Measurements from ENCODE around the gene CD300H. TPM values are rescaled to one million over a fixed set of nuclear protein-coding genes. Genes with fewer than 3 reads are reported as not detected.

CD300H gene
- total RNA-seq, 4 donors from 2014 or later = not detected

- H3K27ac ChIP-seq = no peak overlapping the region
- H3K4me3 ChIP-seq = no peak overlapping the region
- no peaks in the 10 kb centered on the region for H3K9me3 ChIP-seq
- no peak for TF ChIP-seq POLR2A (IDR thresholded peaks at IDR 0.05)
- no peak for TF ChIP-seq CTCF (IDR thresholded peaks at IDR 0.05)
- no peaks in the 10 kb centered on the region for H3K36me3 ChIP-seq
- H3K27me3 ChIP-seq = peaks cover 0 to 25% (median 0%) of the 10 kb centered on the region in 4 donors
- H3K4me1 ChIP-seq = peaks cover 9 to 40% (median 22%) of the 10 kb centered on the region in 3 donors
- 21 to 29% methylated on average over 1 of the region's 1 CpG for whole genome bisulfite sequencing, 2 donors
- intact Hi-C loops (cut with DNase I) = no loop called here
- no peak for DNase-seq
Observed at GRCh38 chr17:74607221-74607620, 39.9 kb upstream of the CD300H start.

- H3K27me3 ChIP-seq = peaks cover 0 to 20% (median 0%) of the 10 kb centered on the region in 4 donors
- H3K36me3 ChIP-seq = no peaks in the 10 kb centered on the region
- no peaks in the 10 kb centered on the region for H3K9me3 ChIP-seq
- intact Hi-C loops (cut with DNase I) = no loop called here
- peaks cover 9 to 49% (median 22%) of the 10 kb centered on the region in 3 donors for H3K4me1 ChIP-seq
- peak overlapping the region in 3 of 4 donors; percentile 52 to 89 (median 61) for H3K27ac ChIP-seq
- 80 to 100% methylated on average over 4 to 5 of the region's 8 CpGs for WGBS, 2 donors
- DNase-seq = no peak
- no peak overlapping the region for H3K4me3 ChIP-seq
- no peak for TF ChIP-seq CTCF (IDR thresholded peaks at IDR 0.05)
- TF ChIP-seq POLR2A (IDR thresholded peaks at IDR 0.05) = no peak
Observed at GRCh38 chr17:74606050-74606449, 38.7 kb upstream of the CD300H start.

- no peaks in the 10 kb centered on the region for H3K36me3 ChIP-seq
- H3K4me3 ChIP-seq = no peak overlapping the region
- 16 to 33% methylated on average over 4 to 7 of the region's 10 CpGs for WGBS, 2 donors
- no peaks in the 10 kb centered on the region for H3K9me3 ChIP-seq
- H3K27me3 ChIP-seq = peaks cover 0 to 17% (median 0%) of the 10 kb centered on the region in 4 donors
- intact Hi-C loops (cut with DNase I) = no loop called here
- peak overlapping the region; percentile 74 to 89 (median 80) for H3K27ac ChIP-seq
- no peak for DNase-seq
- H3K4me1 ChIP-seq = peaks cover 9 to 49% (median 22%) of the 10 kb centered on the region in 3 donors
- TF ChIP-seq CTCF (IDR thresholded peaks at IDR 0.05) (no peak), POLR2A (IDR thresholded peaks at IDR 0.05) (no peak)
Observed at GRCh38 chr17:74605361-74605760, 38.1 kb upstream of the CD300H start.

GRCh38 chr17:74604761-74605160 lies 37.5 kb upstream of the CD300H start:
- DNase-seq = no peak
- H3K27me3 ChIP-seq = peaks cover 0 to 12% (median 0%) of the 10 kb centered on the region in 4 donors
- intact Hi-C loops (cut with DNase I) = no loop called here
- no peak for TF ChIP-seq CTCF (IDR thresholded peaks at IDR 0.05)
- TF ChIP-seq POLR2A (IDR thresholded peaks at IDR 0.05) = no peak
- no peaks in the 10 kb centered on the region for H3K36me3 ChIP-seq
- H3K9me3 ChIP-seq = no peaks in the 10 kb centered on the region
- 44 to 46% methylated on average over 6 to 10 of the region's 10 CpGs for WGBS, 2 donors
- H3K4me3 ChIP-seq = no peak overlapping the region
- peak overlapping the region; percentile 74 to 89 (median 80) for H3K27ac ChIP-seq
- peaks cover 9 to 51% (median 22%) of the 10 kb centered on the region in 3 donors for H3K4me1 ChIP-seq

GRCh38 chr17:74604200-74604599 lies 36.9 kb upstream of the CD300H start:
- peaks cover 9 to 57% (median 22%) of the 10 kb centered on the region in 3 donors for H3K4me1 ChIP-seq
- intact Hi-C loops (cut with DNase I) = no loop called here
- no peak overlapping the region for H3K4me3 ChIP-seq
- DNase-seq = no peak
- no peaks in the 10 kb centered on the region for H3K9me3 ChIP-seq
- peak overlapping the region in 3 of 4 donors; percentile 77 to 89 (median 83) for H3K27ac ChIP-seq
- peaks cover 0 to 13% (median 0%) of the 10 kb centered on the region in 4 donors for H3K27me3 ChIP-seq
- TF ChIP-seq POLR2A (IDR thresholded peaks at IDR 0.05) = no peak
- TF ChIP-seq CTCF (IDR thresholded peaks at IDR 0.05) = no peak
- 65 to 81% methylated on average over 2 to 4 of the region's 6 CpGs for WGBS, 2 donors
- H3K36me3 ChIP-seq = no peaks in the 10 kb centered on the region
